Activated CD4-positive, alpha-beta memory T cell treated with anti-CD3 and anti-CD28 coated beads, Interleukin-2, amount 10 ng/mL, durations not matched to agents 7 days and 5 days (primary cell): ENCODE data around the gene RUNX2. TPM values are rescaled to one million over a fixed set of nuclear protein-coding genes. Genes with fewer than 3 reads are reported as not detected.
A peak's percentile ranks its signal among the peaks of the same experiment; 100 is the strongest.

ENCODE experiments used
- CTCF ChIA-PET: fragments of 350-600 bp; sonication (Branson Sonifier 250); formaldehyde crosslinking; loops from one replicate; lab custom pipeline; 2021; ENCODE audit warnings: antibody characterized with exemption, inconsistent platforms; lab: Charles Lee
- POLR2A ChIA-PET: fragments of 350-600 bp; sonication (Branson Sonifier 250); formaldehyde crosslinking; loops from one replicate; lab custom pipeline; 2021; ENCODE audit warnings: antibody characterized with exemption; lab: Charles Lee
- DNase-seq: peaks from one replicate; pipeline ENCODE4 v3.0.0-alpha.2; 2020
- H3K27ac Mint-ChIP-seq: one replicate; pipeline ENCODE4 v1.8.0; 2021; ENCODE audit warnings: mild to moderate bottlenecking, mixed read lengths
- H3K27me3 Mint-ChIP-seq: one replicate; pipeline ENCODE4 v1.8.0; 2021; ENCODE audit warnings: mixed read lengths
- H3K36me3 Mint-ChIP-seq: one replicate; pipeline ENCODE4 v1.8.0; 2021; ENCODE audit warnings: low read depth, mixed read lengths
- H3K4me1 Mint-ChIP-seq: one replicate; pipeline ENCODE4 v1.8.0; 2021; ENCODE audit warnings: mixed read lengths
- H3K4me3 Mint-ChIP-seq: one replicate; pipeline ENCODE4 v1.8.0; 2021; ENCODE audit warnings: mild to moderate bottlenecking, mixed read lengths
- H3K9me3 Mint-ChIP-seq: one replicate; pipeline ENCODE4 v1.8.0; 2021; ENCODE audit warnings: mixed read lengths
- total RNA-seq, 2 experiments: library from RNA; stranded (reverse); gene quantifications; one replicate each; pipeline ENCODE4 v1.2.3, GENCODE V29; 2021

RUNX2 gene
- total RNA-seq, 2 experiments from 2014 or later = 42.2 to 43.4 TPM

DNA sequence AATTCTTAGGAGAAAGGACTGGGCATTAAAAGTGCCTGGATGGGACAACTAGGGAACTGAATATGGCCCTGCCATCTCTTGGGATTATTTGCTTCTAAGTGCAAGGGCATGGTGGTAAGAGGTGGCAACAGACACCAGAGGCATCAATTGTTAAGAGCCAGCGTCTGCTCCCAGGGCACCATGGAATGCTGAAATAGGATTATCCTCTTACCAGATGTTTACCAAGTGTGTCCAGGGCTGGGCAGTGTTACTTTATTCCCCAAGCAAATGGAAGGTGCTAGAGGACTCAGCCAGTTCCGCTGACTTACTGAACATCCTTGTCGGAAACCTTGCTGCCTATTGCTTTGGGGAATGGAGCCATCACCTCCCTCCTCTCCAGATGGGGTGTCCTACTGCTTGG, 323.2 kb downstream of the RUNX2 start:
- no peak overlapping the region for H3K4me3 Mint-ChIP-seq
- CTCF ChIA-PET = no interaction called here
- POLR2A ChIA-PET = interaction anchor here (1.7 kb wide), 1 partner anchor 10 kb away, joined by 5 read pairs; no protein-coding TSS in a partner anchor
- no peaks in the 10 kb centered on the region for H3K27me3 Mint-ChIP-seq
- H3K36me3 Mint-ChIP-seq = no peaks in the 10 kb centered on the region
- DNase-seq = no peak
- peaks cover 7% of the 10 kb centered on the region for H3K4me1 Mint-ChIP-seq
- no peaks in the 10 kb centered on the region for H3K9me3 Mint-ChIP-seq
- H3K27ac Mint-ChIP-seq = no peak overlapping the region

DNA sequence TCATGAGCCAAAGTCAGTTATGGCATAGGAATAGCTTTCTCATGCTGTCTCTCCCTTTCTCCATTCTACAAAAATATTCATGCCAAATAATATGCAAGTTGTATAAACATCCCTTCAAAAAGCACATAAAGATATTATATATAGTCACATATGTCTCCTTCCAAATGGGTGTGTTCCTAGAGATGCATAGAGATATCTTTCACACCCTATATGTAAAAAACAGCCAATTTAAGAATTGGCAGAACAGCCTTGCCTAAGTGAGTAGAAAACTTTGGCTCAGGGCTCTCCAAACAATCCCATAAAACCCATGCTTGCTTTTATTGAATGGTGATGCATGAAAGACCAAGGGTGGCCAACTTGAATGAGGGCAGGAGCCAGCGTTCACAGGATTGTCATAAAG, 324.3 kb downstream of the RUNX2 start:
- Mint-ChIP-seq H3K36me3 (peaks cover 3% of the 10 kb centered on the region), H3K4me1 (peaks cover 7% of the 10 kb centered on the region), H3K4me3 (no peak overlapping the region), H3K27me3 (no peaks in the 10 kb centered on the region), H3K27ac (no peak overlapping the region), H3K9me3 (peaks cover 5% of the 10 kb centered on the region)
- ChIA-PET CTCF (no interaction called here), POLR2A (interaction anchor here (1.7 kb wide), 1 partner anchor 9 kb away, joined by 5 read pairs; no protein-coding TSS in a partner anchor)
- no peak for DNase-seq

DNA sequence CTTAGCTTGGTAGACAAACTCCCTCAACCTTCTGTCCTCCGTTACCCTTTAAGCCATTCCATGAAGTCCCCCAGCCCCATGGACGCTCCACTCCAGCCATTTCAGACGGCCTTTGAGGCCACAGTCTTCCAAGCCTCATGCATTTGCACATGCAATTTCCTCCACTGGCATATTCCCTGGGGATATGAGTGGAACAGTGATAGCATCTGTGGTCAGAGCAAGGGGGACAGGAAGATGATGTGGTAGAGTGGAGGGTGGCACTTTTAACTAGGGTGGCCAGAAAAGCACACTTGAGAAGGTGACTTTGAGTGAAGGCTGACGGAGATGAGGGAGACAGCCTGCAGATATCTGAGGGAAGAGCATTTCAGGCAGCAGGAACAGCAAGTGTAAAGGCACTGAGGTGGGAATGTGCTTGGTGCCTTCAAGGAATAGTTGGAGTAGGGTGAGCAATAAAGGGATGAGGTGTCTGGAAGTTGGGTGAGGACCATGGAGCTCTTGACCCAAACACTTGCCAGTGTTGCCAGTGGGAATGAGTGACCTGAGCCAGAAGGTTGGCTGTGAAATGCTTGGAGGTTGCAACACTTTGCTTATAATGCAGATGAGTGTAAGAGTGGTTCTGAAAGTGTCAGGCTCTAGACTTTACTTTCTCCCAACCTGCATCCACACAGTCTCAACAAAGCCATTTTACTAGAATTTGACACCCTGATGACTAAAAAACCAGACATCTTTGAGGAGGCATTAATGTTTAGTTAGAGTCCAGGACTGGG, 325.2 kb downstream of the RUNX2 start:
- POLR2A ChIA-PET = no interaction called here

DNA sequence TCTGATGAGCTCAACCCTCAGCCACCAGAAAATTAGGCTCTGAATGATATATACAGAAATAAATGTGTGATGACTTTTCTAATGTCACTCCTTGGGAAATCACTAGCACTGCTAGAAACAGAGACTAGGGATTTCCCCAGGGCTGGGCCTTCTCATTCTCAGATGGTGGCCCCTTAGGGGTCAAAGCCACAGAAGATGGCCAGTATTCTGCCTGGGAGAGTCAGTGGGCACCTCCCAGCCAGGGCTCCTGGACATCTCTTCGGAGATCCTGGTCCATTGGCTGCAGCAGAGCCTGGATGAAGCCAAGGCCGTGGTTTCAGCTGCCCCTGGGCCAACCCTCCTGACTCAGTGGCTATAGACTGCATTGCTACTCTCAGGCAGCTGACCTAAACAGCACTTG, 326.5 kb downstream of the RUNX2 start:
- CTCF ChIA-PET = no interaction called here
- Mint-ChIP-seq H3K27me3 (peaks cover 3% of the 10 kb centered on the region), H3K9me3 (peaks cover 5% of the 10 kb centered on the region)

More for the DNA sequence above, 325.2 kb downstream of the RUNX2 start:
- no peak for DNase-seq
- Mint-ChIP-seq H3K4me1 (peaks cover 7% of the 10 kb centered on the region), H3K27ac (no peak overlapping the region), H3K27me3 (peaks cover 3% of the 10 kb centered on the region), H3K36me3 (peaks cover 4% of the 10 kb centered on the region), H3K4me3 (no peak overlapping the region), H3K9me3 (peaks cover 5% of the 10 kb centered on the region)
- CTCF ChIA-PET = no interaction called here

DNA sequence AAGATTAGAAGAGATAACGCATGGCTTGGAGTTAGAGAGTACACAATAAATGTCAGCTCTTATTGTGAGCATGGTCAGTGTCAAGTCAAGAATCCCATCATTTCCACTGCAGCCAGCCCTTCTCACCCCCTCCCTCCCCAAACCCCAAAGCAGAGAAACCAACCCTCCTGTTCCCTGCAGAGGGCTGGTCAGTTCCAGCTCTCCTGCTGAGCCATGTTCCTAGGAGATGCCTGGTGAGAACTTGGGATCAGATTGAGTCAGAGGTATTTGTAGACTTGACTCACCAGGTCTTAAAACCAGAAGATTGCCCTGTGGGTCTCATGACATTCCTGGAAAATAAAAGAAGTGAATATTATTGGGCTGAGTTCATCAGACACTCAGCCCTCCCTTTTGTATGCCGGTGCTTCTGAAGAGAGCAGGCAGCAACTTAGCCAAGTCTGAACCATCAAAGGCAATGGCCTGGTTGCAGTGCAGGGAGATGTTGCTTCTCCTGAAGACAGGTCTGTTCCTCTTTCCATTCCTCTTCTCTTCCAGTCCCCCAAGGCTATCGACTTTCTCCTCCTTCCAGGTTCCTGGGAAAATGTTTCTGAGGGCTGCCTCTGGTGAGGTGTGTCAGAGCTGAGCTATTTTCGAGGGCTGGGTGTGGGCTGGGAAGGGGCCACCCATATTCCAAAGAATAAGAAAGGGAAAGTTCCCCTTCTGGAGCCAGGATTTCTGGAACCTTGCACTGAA, 327.8 kb downstream of the RUNX2 start:
- H3K36me3 Mint-ChIP-seq = peaks cover 4% of the 10 kb centered on the region

More for the DNA sequence above, 326.5 kb downstream of the RUNX2 start:
- Mint-ChIP-seq H3K4me1 (peaks cover 21% of the 10 kb centered on the region), H3K4me3 (no peak overlapping the region), H3K27ac (no peak overlapping the region), H3K36me3 (peaks cover 4% of the 10 kb centered on the region)
- POLR2A ChIA-PET = no interaction called here
- no peak for DNase-seq

DNA sequence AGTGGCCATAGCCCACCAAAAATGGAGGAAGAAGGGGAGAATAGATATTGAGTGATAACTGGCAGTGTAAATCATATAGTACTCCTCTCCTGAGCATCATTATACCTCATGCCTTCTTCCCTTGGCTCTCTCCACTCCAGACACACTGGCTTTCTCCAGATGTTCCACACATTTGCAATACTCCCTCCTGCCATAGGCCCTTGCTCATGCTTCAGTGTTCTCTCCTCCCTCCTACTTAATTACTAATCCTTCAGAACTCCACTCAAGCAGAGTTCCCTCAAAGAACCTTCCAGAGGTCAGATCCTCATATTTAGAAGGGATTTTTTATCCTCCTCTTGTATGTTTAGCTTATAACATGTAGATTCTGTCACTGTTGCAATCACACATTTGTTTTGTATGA, 329.1 kb downstream of the RUNX2 start:
- CTCF ChIA-PET = no interaction called here

More for the DNA sequence above, 327.8 kb downstream of the RUNX2 start:
- peaks cover 5% of the 10 kb centered on the region for H3K9me3 Mint-ChIP-seq
- no peak overlapping the region for H3K4me3 Mint-ChIP-seq
- no peak overlapping the region for H3K27ac Mint-ChIP-seq
- peaks cover 3% of the 10 kb centered on the region for H3K27me3 Mint-ChIP-seq
- ChIA-PET CTCF (no interaction called here), POLR2A (no interaction called here)
- H3K4me1 Mint-ChIP-seq = peaks cover 30% of the 10 kb centered on the region
- peak; percentile 6 for DNase-seq

DNA sequence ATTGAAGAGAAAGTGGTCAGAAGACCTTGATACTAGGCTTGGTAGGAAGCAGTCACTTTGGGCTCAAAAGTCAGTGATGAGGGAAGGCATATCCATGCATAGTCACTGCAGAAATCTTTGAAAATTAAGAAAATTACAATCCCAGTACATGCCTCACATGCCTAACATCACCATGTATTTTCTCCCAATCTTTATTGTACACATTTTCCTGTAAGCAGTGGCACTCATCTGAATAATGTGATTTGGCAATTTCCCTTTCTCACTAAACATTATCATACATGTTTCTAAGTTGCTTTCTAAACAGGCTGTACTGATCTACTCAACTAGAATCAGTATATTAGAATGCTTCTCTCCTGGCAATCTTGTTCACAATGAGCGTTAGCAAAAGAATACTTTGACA, 330.3 kb downstream of the RUNX2 start:
- DNase-seq = no peak
- Mint-ChIP-seq H3K27me3 (peaks cover 9% of the 10 kb centered on the region), H3K4me3 (no peak overlapping the region), H3K9me3 (peaks cover 5% of the 10 kb centered on the region), H3K36me3 (peaks cover 7% of the 10 kb centered on the region), H3K4me1 (peaks cover 42% of the 10 kb centered on the region), H3K27ac (no peak overlapping the region)
- POLR2A ChIA-PET = no interaction called here
- CTCF ChIA-PET = interaction anchor here (1.9 kb wide), 1 partner anchor 95 kb away, joined by 5 read pairs; no protein-coding TSS in a partner anchor

More for the DNA sequence above, 329.1 kb downstream of the RUNX2 start:
- DNase-seq = peak; percentile 1
- H3K9me3 Mint-ChIP-seq = peaks cover 5% of the 10 kb centered on the region
- peaks cover 3% of the 10 kb centered on the region for H3K27me3 Mint-ChIP-seq
- H3K36me3 Mint-ChIP-seq = peaks cover 4% of the 10 kb centered on the region
- no peak overlapping the region for H3K27ac Mint-ChIP-seq
- no peak overlapping the region for H3K4me3 Mint-ChIP-seq
- POLR2A ChIA-PET = no interaction called here
- peaks cover 39% of the 10 kb centered on the region for H3K4me1 Mint-ChIP-seq

DNA sequence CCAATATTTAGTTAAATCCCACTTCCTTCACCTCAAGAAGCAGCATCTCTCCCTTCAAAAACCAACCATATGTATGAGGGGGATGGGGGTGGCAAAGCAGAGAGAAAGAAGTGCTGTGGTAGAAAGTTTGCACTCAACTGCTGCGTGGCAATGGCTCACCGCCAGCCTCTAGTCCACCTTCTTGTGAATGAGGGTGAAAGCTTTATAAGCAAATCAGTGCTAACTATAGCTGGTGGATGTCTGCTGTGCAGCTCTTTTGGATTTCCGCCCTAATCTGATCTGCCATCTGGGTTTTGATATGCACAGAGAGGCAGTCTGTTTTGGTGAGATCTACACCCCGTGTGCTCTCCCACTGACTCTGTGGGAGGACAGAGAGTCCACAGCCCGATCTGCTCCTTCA, 330.8 kb downstream of the RUNX2 start:
- Mint-ChIP-seq H3K4me3 (no peak overlapping the region), H3K36me3 (peaks cover 9% of the 10 kb centered on the region), H3K9me3 (peaks cover 5% of the 10 kb centered on the region), H3K4me1 (peaks cover 46% of the 10 kb centered on the region), H3K27ac (no peak overlapping the region), H3K27me3 (peaks cover 9% of the 10 kb centered on the region)
- CTCF ChIA-PET = interaction anchor here (1.9 kb wide), 1 partner anchor 96 kb away, joined by 5 read pairs; no protein-coding TSS in a partner anchor
- DNase-seq = peak; percentile 26
- POLR2A ChIA-PET = no interaction called here

DNA sequence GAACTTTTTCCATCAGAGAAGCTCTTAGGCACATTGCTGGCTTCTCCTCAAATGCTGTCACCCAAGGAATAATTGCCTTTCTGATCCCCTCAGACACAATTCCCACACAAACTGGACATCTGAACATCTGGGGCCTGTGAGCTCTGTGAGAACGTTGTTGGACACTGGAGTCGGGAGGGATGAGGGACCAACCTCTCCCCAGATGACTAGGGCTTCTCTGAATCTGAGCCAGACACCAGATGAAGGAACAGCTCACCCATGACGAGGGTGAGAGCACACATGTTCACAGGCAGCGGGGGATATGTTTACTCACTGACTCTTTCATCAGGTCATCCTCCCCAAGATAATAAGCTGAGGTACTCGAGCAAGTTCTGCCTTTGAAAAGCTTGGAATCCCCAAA, 333.5 kb downstream of the RUNX2 start:
- Mint-ChIP-seq H3K9me3 (peaks cover 2% of the 10 kb centered on the region), H3K4me1 (peaks cover 72% of the 10 kb centered on the region), H3K36me3 (peaks cover 17% of the 10 kb centered on the region), H3K27ac (no peak overlapping the region), H3K4me3 (no peak overlapping the region), H3K27me3 (peaks cover 13% of the 10 kb centered on the region)
- POLR2A ChIA-PET = interaction anchor here (0.8 to 1.7 kb wide), 2 partner anchors 10 to 76 kb away, joined by 3 to 5 read pairs; no protein-coding TSS in a partner anchor
- CTCF ChIA-PET = interaction anchor here (1.7 kb wide), 1 partner anchor 53 kb away, joined by 5 read pairs; no protein-coding TSS in a partner anchor
- peak; percentile 3 for DNase-seq

DNA sequence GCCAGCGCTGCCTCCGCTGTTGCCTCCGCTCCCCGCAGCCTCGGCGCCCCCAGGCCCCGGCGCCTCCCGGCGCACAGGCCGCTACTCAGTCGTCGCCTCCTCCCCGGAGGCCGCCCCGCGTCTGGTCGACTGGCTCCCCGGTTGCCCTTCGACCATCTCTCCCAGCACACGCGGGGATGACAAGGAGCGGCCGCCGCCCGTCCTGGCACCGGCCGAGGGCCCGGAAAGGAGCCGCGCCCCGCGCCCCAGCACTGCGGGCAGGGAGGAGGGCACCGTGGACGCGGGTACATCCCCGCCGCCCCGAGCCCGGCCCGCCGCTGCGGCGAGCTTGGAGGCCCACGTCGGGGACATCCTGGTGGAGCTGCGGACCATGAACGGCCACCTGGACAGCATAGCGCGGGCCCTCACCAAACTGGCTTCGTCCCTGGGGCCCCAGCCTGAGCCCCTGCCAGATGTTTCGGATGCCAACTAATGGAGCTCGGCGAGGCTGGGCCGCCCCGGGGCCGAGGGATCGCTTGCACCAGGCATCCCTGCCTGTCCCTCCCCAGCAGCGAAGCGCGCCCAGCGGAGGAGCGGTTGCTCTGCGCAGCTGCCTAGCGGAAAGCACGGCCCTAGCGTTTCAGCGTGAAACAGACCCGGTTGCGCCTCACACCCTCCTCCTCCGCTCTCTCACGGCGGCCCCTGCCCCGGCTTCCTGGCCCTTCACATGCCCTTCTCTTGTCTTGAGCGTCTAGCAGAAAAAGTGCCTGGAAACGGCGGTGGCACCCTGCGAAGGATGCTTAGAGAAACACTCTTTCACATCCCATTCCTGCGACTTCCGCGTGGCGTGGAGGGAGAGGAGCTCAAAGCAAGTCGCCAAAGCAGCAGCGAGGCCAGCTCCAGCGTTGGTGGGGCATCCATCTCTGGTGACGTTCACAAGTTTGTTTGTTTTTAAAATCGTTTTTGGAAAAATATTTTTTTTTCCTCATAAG, 335.4 kb downstream of the RUNX2 start:
- Mint-ChIP-seq H3K27ac (peak overlapping the region; percentile 21), H3K4me1 (peaks cover 81% of the 10 kb centered on the region), H3K9me3 (no peaks in the 10 kb centered on the region), H3K27me3 (peaks cover 10% of the 10 kb centered on the region), H3K4me3 (peak overlapping the region; percentile 47), H3K36me3 (peaks cover 18% of the 10 kb centered on the region)
- DNase-seq = peak; percentile 63
- ChIA-PET POLR2A (interaction anchor here (0.8 to 4.8 kb wide), 6 partner anchors 13 to 241 kb away, joined by 3 to 27 read pairs (median 3); no protein-coding TSS in a partner anchor), CTCF (interaction anchor here (1.0 to 1.9 kb wide), 5 partner anchors 12 to 79 kb away, joined by 3 to 6 read pairs (median 4); no protein-coding TSS in a partner anchor)

DNA sequence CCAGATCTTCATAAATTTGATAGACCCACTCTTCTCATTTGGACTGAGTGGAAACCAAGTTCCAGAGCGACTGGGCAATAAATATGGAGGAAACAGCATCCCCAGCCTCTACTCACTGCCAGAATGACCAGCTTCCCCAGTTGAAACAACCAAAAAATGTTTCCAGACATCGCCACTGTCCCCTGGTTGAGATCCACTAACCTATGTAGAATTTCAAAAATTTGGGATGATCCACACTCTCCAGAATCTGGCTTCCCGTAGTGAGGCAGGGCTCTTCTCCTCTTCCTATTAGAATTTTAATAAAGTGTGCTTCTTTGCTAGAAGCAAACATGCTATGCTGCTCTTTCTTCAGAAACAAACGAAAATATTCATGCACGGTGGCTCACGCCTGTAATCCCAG, 336.6 kb downstream of the RUNX2 start:
- POLR2A ChIA-PET = interaction anchor here (4.8 kb wide), 1 partner anchor 12 kb away, joined by 27 read pairs; no protein-coding TSS in a partner anchor

DNA sequence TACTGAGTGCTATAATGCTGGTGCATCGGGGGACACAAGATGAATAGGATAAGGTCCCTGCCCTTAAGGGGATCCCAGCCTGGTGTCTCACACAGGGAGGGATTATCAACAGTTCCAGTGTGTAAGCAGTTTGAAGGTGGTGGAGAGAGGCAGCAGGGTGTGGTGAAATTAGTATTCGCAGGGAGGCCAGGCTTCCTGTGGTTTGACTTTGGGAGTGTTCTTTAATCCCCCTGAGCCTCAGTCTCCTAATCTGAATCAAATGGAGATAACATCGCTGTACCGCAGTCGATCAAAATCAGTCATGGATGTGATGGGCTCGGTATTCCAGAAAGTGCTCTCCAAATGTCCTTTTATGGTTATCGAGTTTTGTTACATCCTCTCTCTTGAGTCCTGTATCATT, 337.7 kb downstream of the RUNX2 start:
- Mint-ChIP-seq H3K4me1 (peaks cover 62% of the 10 kb centered on the region), H3K9me3 (peaks cover 3% of the 10 kb centered on the region), H3K27me3 (peaks cover 10% of the 10 kb centered on the region), H3K27ac (peak overlapping the region; percentile 63), H3K36me3 (peaks cover 21% of the 10 kb centered on the region), H3K4me3 (no peak overlapping the region)
- ChIA-PET POLR2A (interaction anchor here (0.5 to 4.8 kb wide), 2 partner anchors 11 to 856 kb away, joined by 3 to 27 read pairs; no protein-coding TSS in a partner anchor), CTCF (interaction anchor here (0.6 to 0.7 kb wide), 2 partner anchors 135 to 220 kb away, joined by 3 read pairs; no protein-coding TSS in a partner anchor)
- no peak for DNase-seq

More for the DNA sequence above, 336.6 kb downstream of the RUNX2 start:
- Mint-ChIP-seq H3K9me3 (peaks cover 3% of the 10 kb centered on the region), H3K27ac (no peak overlapping the region), H3K4me1 (peaks cover 71% of the 10 kb centered on the region), H3K36me3 (peaks cover 19% of the 10 kb centered on the region), H3K4me3 (no peak overlapping the region), H3K27me3 (peaks cover 10% of the 10 kb centered on the region)
- CTCF ChIA-PET = interaction anchor here (1.0 to 1.4 kb wide), 3 partner anchors 11 to 80 kb away, joined by 3 to 6 read pairs (median 4); no protein-coding TSS in a partner anchor
- DNase-seq = no peak
